GM18858 (cell line): ENCODE data around the gene RIMS3.
"Not testable (repeated sequence)": the region's sequence is repeated elsewhere in the genome, so short reads cannot be mapped to it uniquely, and the experiment has no call there.

Experiments
- ATAC-seq: cut with Tn5 transposase; IDR thresholded peaks from one replicate; pipeline ENCODE4 v1.9.1; 2021; ENCODE audit not compliant: unreplicated experiment

The RIMS3 gene

GRCh38 chr1:40633523-40633922 lies 32.0 kb downstream of the RIMS3 start:
- ATAC-seq: no peak

GRCh38 chr1:40630488-40631223 lies 34.8 kb downstream of the RIMS3 start:
- no peak for ATAC-seq

DNA sequence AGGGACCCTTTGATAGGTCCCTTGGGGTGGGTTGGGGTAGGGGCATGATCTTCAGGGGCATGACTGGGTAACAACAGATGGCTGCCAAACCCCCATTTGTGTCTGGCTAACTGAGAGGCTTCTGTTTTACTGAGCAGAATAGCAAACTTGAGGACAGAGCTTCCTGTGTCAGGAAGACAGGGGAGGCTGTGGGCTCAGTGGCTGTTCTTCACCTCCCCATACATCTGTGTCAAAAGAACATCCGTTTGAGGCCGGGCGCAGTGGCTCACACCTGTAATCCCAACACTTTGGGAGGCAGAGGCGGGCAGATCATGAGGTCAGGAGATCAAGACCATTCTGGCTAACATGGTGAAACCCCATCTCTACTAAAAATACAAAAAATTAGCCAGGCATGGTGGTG lies 35.9 kb downstream of the RIMS3 start:
- not testable (repeated sequence) for ATAC-seq

DNA sequence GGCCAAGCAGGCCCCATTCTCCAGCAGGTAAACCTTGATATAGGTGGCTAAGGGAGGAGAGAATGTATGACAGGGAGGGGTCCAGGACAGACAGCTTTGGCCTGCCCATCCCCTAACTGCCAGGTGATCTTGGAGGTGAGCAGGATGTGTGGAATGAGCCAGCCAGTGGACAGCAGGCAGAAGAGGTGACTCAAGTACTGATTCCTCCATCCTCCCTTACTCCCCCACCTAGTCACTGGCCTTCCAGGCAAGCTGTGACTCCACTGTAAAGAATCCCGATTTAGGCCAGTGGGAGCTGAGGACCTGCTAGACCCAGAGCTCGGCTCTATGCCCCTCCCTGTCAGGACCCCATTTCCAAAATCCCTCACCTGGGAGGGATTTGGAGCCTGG lies 36.6 kb downstream of the RIMS3 start:
- no peak for ATAC-seq

DNA sequence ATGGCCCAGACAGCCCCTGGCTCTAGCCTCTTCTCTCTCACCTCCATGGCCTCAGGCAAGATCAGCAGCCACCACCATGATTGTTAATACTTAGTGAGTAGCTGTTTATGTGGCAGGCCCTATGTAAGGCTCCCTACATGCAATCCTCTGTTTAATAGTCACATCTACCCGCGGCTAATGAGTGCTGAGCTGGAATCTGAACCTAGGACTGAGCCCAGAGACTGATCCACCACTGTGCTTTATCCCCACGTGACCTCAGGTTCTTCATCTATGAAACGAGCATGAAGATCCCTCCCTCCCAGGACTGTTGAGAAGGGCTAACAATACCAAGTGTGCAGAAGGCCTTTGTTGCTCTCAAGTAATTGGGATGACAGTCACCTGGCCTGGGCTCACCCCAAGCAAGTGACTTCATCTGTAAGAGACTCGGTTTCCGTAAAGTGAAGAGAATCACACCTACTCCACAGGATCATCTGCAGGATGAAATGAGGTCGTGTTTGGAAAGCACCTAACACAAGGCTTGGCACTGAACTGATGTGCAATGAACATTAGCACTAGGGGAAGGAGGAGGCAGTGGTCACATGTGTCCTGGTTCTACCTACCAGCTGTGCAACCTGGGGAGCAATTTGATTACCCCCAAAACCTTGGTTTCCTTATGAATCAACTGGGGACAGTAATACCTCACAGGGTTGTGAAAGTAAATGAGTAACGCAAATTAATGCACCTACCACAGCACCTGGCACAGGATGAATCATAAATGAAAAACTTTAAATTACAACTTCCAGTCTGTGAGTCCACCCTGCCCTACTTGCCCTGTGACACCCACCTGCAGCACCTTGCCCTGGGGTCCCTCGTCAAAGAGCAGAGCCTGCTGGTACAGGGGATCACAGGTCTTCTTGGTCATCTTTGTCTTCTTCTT lies 37.2 kb downstream of the RIMS3 start:
- peak; percentile 63 for ATAC-seq

DNA sequence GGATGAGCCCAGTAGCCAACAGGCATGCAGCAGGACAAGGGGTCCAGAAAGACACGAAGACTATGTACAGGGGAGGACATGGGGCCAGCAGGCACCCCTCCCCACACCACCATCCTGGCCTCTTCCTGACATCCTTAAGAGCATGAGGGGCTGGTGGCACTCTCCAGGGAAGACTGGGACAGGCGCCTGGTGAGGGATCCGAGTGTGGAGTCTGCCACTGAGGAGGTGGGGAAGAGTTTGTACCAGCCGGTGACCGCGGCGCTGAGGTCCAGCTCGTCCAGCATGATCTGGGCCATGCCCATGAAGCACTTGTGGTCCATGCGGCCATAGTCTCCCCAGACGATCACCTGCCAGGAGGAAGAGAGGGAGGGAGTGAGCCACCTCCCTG lies 39.1 kb downstream of the RIMS3 start:
- no peak for ATAC-seq

DNA sequence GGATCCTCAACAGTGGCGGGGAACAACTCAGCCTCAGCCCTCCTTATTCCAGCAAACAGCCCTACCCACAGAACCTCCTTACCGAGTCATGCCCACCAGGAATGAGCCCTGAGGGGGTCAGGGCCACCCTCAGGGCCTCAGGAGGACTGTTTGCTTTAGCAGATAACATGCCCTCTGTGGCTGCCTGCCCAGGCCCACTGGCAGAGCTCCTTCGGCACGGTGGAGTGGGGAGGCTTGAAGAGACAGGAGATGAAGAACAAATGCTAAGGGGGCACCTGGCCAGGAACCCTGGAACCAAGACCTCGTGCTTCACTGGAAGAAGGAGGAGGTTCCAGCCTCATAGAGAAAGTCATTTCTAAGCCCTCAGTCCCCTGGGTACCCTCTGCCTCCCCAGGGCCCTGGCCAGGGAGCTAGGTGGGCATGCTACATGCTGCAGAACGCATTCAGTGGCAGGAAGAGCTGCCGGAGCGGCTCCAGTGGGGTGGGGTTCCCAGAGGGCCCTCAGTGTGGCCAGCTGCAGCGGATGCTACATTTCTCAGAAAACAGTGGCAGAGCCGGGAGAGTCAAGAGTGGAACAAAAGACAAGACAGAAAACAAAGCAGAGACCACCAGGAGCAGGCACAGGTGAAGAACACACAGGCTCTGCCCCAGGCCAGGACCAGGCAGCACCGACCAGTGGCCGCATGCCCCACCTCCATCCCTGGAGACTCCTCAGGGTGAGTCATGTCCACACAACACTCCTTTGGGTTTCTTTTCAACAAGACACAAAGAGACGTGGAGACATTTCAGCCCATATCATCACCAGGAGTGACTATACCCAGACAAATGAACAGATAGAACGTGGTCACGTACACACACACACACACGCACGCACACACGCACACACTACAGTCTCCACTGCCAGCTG lies 39.8 kb downstream of the RIMS3 start:
- ATAC-seq: no peak

GRCh38 chr1:40625076-40625475 lies 40.4 kb downstream of the RIMS3 start:
- no peak for ATAC-seq

DNA sequence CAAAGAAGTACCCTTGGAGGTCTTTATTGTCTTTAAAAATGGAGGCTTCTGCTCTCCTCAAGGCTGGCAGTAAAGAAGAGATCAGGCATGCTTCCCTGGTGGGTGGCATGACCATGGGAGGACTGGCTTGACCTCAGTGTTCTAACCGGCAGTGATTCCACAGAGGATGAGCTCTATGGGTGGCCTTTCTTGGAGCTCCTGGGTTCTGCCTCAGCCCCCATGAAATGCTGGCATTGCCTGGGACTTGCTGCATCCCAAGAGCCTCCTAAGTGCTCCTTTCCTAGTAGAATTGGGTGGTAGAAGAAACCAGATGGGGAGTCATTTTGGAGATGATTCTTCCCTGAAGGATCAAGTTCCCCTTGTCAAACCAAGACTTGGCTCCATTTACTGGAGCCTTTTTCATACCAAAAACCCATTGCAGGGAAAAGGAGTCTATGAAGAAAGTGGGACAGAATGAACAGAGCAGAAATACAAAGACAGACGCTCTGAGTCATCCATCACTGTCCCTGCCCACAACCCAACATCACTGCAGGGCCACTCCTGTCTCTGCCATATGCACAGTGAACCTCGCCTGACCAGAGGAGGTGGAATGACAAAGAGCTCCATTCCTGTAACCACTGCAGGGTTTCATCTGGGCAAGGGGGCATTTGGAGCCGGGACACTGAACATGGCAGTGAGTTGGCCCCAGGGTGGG lies 42.4 kb downstream of the RIMS3 start:
- ATAC-seq: no peak

DNA sequence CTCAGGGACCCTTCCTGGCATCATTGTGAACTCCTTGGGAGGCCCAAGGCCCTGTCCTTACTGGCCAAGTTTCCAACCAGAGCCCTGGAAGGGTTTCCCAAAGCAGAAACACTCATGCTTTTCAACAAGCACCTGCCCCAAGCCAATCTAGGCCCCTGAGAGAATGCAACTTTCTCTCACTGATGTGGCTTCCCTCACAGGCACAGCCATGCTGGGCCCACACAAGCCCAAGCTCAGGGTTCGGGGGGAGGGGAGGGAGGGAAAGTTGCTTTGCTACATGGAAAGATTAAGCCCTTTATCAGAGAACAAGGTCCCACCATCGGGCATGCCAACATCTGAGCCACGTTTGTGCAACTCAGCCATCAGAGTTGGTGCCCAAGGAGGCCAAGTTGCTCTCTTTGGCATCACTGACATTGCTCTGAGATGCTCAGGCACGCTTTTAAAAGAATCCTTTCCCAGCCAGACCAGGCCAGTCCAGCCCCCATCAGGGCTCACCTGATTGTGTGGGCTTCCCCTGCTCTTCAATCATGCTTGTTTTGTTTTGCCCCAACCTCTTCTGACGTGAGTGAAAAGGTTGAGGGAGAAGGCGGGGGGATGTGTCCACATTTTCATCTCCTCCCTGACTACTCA lies 43.5 kb downstream of the RIMS3 start:
- ATAC-seq: no peak

- ATAC-seq: no peak
Measured at GRCh38 chr1:40620586-40621210, 44.8 kb downstream of the RIMS3 start.

GRCh38 chr1:40620150-40620549 lies 45.3 kb downstream of the RIMS3 start:
- ATAC-seq: no peak

- no peak for ATAC-seq
Measured at GRCh38 chr1:40618108-40618507, 47.4 kb downstream of the RIMS3 start.

DNA sequence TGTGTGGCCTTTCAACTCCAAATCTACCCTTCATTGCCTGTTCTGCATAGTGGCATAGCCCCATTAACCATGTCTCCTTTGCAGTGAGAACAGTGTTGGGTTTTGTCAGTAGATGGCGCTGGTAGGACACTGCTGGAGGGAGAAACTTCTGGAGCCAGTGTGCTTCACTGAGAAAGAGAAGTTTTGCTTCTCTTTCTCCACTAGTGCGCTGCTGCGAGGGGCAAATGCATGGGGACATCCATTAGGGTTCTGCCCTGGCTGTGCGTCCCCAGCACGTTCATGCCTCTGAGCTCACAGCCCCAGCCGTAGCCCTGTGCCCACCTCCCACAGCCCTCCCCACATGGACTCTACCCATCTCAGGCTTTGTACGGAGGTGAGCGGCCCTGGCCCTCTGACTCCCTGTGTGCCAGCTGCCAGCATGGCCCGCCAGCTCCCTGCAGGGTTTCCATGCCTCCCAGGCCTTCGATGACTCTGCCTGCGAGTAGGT lies 53.1 kb downstream of the RIMS3 start:
- ATAC-seq: no peak

GRCh38 chr1:40610156-40610555 lies 55.3 kb downstream of the RIMS3 start:
- no peak for ATAC-seq

DNA sequence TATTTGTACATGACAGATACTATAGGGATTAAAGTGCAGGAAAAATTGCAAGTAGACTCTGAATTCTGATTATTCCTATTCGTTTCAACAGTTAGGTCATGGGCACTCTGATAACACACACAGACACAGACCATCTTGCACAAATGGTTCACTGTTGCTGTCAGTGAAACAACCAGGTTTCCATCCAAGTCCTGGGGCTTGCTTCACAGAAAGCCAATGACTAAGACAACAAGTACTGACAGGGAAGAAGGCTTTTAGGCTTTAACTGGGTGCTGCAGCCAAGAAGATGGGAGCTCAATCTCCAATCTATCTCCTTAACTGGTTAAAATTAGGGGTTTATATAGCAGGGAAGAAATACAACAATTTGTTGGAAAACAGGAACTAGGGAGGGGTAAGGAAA lies 57.6 kb downstream of the RIMS3 start:
- no peak for ATAC-seq

DNA sequence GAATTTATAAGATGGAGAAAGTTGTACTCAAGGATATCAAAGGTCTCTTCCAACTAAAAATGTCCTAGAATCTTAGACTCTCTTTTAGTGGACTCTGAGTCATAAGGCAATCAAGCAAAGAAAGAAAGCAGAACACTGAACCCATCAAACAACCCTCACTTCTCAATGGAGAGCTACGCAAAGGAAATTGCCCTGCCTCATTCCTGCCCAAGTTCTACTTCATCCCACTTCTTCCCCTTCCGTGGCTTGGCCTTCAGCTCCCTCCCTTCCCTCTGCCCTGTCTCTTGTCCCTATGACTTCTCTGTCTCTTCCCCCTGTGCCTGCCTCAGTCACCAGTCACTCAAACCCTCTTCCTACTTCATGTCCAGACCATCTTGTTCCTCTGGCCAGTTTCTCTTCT lies 58.5 kb downstream of the RIMS3 start:
- no peak for ATAC-seq

- ATAC-seq: no peak
Measured at GRCh38 chr1:40606194-40606593, 59.3 kb downstream of the RIMS3 start.

DNA sequence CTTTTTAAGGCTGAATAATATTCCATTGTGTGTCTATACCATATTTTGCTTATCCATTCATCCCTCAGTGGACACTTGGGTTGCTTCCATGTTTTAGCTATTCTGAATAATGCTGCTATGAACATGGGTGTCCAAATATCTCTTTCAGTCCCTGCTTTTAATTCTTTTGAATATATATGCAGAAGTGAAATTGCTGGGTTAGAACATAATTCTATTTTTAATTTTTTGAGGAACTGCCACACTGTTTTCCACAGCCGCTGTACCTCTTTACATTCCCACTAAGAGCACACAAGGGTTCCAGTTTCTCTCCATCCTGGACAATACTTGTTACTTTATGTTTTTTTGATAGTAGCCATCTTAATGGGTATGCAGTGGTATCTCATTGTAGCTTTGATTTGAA lies 65.6 kb downstream of the RIMS3 start:
- no peak for ATAC-seq

DNA sequence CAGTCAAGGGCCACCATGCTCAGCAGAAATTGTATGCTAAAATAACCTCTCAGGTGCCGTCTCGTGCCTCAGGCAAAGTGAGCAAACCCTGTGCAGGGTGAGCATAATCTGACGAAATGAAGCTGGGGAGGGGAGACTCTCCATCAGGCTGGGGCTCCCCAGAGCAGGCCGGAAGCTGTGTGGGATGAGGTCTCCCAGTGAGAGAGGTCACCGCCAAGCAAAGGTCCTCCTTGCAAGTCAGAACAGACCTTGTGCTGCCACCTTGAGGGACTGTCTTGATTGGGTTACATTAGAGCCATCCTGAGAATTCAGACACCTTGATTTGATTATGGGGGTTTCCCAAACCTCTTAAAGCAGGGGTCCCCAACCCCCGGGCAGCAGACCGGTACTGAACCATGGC lies 69.9 kb downstream of the RIMS3 start:
- ATAC-seq: no peak
